ENCODE results near the gene GSTA3.
"Not testable (repeated sequence)": the region's sequence is repeated elsewhere in the genome, so short reads cannot be mapped to it uniquely, and the experiment has no call there.

GSTA3 gene

GRCh38 chr6:52909531-52909930 is at the start of gene GSTA3:
Gene GSTA3 (minus strand): TSS chr6:52909698. CDS start chr6:52905834, 3,864 bp downstream.
- DNase-seq (ENCODE audit: low read depth): no peak

GRCh38 chr6:52958546-52959255 is 49.2 kb upstream of the GSTA3 start:
- no peak for DNase-seq (ENCODE audit: low read depth)

GRCh38 chr6:52955871-52956270 is 46.4 kb upstream of the GSTA3 start:
- DNase-seq (ENCODE audit: low read depth): no peak

GRCh38 chr6:52953911-52954839 is 44.7 kb upstream of the GSTA3 start:
- DNase-seq (ENCODE audit: low read depth): no peak

GRCh38 chr6:52946306-52946705 is 36.8 kb upstream of the GSTA3 start:
- no peak for DNase-seq (ENCODE audit: low read depth)

- not testable (repeated sequence) for DNase-seq (ENCODE audit: low read depth)
Observed at GRCh38 chr6:52942821-52943220, 33.3 kb upstream of the GSTA3 start.

- DNase-seq (ENCODE audit: low read depth): no peak
Observed at GRCh38 chr6:52942221-52942620, 32.7 kb upstream of the GSTA3 start.

- no peak for DNase-seq (ENCODE audit: low read depth)
Observed at GRCh38 chr6:52937908-52938307, 28.4 kb upstream of the GSTA3 start.

GRCh38 chr6:52933778-52934177 is 24.3 kb upstream of the GSTA3 start:
- no peak for DNase-seq (ENCODE audit: low read depth)

GRCh38 chr6:52931351-52931750 is 21.9 kb upstream of the GSTA3 start:
- DNase-seq (ENCODE audit: low read depth): no peak

GRCh38 chr6:52929321-52930164 is 20.0 kb upstream of the GSTA3 start:
- no peak for DNase-seq (ENCODE audit: low read depth)

- DNase-seq (ENCODE audit: low read depth): no peak
Observed at GRCh38 chr6:52927451-52927850, 18.0 kb upstream of the GSTA3 start.

GRCh38 chr6:52925919-52926792 is 16.7 kb upstream of the GSTA3 start:
- DNase-seq (ENCODE audit: low read depth): no peak

GRCh38 chr6:52925042-52925441 is 15.5 kb upstream of the GSTA3 start:
- no peak for DNase-seq (ENCODE audit: low read depth)

- not testable (repeated sequence) for DNase-seq (ENCODE audit: low read depth)
Observed at GRCh38 chr6:52923689-52924088, 14.2 kb upstream of the GSTA3 start.

- no peak for DNase-seq (ENCODE audit: low read depth)
Observed at GRCh38 chr6:52922161-52922560, 12.7 kb upstream of the GSTA3 start.

GRCh38 chr6:52921743-52922142 is 12.2 kb upstream of the GSTA3 start:
- no peak for DNase-seq (ENCODE audit: low read depth)

- not testable (repeated sequence) for DNase-seq (ENCODE audit: low read depth)
Observed at GRCh38 chr6:52919511-52919910, 10.0 kb upstream of the GSTA3 start.

GRCh38 chr6:52918771-52919170 is 9.3 kb upstream of the GSTA3 start:
- not testable (repeated sequence) for DNase-seq (ENCODE audit: low read depth)

- DNase-seq (ENCODE audit: low read depth): not testable (repeated sequence)
Observed at GRCh38 chr6:52918027-52918686, 8.7 kb upstream of the GSTA3 start.

GRCh38 chr6:52914516-52914915 is 5.0 kb upstream of the GSTA3 start:
- no peak for DNase-seq (ENCODE audit: low read depth)

Data from CMK (cell line).